NCI-H1930 (cell line): ENCODE results near the gene MYBPH.

Experiments
- DNase-seq, 2 experiments: peaks; one replicate each; lab custom pipeline; 2025; lab: John Stamatoyannopoulos, UW

Gene MYBPH

DNA sequence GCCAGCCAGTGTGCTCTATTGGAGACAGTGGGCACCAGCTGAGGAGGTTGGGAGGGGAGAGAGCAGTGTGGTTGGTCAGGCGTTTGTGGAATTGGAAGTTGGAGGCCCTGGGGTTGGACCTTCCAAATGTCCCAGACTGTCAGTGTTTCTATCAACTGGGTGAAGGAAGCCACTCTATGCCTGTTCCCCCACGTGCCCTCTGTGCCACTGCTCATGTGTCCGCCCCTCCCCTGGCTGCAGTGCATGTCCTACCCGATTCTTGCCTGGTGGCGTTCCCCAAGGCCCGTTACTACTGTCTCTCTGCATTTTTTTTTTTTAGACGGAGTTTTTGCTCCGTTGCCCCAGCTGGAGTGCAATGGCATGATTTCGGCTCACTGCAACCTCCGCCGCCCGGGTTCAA lies 27.0 kb downstream of the MYBPH start:
- no peak for DNase-seq

DNA sequence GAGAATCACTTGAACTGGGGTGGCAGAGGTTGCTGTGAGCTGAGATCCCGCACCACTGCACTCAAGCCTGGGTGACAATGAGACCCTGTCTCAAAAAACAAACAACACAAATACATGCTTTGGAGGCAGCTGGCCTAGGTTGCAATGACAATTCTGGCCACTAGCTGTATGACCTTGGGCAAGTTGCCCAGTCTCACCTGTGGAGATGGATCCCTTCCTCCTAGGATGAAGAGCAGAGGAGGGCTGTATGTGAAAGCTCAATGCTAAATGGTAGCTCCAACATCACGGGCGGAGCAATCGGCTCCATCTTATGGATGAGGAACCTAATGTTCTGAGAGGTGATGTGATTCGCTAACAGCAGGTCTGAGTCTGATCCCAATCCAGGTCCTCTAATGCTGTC lies 27.5 kb downstream of the MYBPH start:
- no peak for DNase-seq

DNA sequence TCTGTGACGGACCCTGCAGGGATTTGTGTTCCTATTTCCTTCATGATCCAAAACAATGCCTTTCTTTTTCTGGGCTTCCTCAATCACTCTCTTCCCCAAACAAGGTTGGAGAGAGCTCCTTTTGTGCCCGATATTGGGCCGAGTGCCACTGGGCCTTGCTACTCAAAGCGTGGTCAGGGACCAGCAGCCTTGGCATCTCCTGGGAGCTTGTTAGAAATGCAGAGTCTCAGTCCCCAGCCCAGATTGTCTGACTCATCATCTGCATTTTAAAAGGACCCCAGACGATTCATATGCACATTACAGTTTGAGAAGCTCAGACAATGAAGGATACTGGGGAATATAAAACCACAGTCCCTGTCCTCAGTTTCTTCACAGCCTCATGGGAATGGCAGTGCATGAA lies 28.2 kb downstream of the MYBPH start:
- no peak for DNase-seq

DNA sequence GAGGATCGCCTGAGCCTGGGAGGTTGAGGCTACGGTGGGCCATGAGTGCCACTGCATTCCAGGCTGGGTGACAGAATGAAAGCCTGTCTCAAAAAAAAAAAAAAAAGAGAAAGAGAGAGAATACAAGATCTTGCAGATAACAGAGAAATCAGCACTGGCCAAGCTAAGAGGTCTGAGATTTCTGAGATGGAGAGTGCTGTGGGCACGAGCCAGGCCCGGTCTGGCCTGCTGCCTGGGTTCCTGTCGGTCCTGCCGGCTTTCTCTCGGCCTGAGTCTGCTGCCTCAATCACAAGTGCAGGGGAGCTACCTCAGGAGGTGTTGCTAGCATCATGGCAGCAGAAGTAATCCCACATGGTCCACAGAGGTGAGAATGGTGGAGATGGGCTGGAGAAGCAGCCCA lies 29.1 kb downstream of the MYBPH start:
- no peak for DNase-seq

DNA sequence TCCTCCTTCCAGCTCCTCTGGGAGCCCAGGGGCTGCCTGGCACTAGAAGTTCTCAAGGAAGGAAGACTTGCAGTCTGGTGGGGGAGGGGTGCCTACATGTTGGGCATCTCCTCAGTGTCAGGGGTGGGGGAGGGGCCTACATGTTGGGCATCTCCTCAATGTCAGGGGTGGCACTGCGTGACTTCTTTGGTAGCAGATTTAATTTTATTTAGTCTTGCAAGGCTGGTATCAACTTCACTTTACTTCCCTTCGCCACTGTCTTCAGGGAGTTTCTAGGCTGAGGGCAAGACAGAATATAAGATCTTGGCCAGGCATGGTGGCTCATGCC lies 29.6 kb downstream of the MYBPH start:
- no peak for DNase-seq

DNA sequence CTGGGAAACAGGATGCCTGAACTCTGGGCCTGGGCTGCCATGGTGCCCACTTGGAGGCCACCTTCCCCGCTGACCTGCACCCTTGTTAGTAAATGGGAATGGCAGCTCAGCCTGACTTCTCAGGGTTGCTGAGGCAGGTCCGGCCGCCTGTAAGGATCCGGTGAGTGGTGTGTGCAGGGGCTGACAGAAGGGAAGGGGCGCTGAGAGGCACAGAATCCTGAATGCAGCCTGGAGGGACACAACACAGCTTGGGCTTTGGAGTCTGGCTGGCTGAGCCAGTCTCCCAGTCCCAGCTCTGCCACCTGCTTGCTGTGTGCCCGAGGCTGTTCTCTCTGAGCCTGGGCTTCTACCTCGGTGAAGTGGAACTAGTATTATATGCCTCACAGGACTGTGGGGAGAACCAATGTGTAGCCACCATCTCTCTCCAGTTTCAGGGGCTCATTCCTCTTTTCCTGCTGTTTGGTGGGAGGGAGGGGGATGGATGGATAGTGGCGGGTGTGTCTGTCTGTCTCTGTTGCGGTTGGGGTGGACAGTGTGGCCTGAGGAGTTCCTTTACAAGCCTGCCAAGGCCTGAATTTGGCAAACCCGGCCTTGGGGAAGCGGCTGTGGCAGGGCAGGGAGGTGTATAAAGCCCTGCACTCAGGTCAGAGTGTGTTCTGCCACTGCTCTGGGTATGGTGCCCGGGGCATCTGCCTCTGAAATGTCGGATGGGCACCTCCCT lies 30.1 kb downstream of the MYBPH start:
- DNase-seq = no peak

DNA sequence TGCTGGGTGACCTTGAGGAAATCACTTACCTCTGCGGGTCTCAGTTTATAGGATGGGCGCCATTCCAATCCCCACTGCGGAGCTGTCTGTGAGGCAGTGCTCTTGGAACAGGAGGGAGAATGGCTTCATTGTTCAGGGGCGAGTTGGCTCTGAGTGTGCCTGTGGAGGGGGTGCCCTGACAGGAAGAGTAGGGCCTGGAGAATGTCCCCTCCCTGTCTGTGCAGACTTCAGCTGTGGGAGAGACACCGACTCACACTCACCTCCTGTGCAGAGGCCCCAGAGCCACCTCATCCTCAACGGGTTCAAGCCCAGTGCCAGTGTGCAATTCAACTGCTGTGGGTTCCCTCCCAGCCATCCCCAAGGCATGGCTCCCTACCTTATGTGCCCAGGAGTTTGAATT lies 31.0 kb downstream of the MYBPH start:
- DNase-seq = no peak

DNA sequence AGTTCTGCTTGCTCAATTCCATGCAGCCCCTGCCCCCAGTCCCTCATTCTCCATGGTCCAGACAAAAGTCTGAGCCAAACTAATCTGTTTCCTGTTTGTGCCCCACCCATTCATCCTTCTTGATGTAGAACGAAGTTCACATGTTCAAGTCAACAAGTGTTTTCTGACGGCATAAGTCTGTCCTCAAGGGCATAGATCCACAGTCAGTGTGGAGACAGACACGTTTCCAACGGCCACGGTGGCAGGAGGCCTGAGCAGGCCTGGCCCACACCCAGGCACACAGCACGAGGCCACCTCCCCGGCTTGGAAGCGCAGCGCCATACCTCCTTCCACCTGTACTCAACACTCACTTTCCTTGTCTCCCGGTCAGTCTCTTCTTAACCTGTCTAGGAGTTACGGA lies 32.0 kb downstream of the MYBPH start:
- DNase-seq = no peak

DNA sequence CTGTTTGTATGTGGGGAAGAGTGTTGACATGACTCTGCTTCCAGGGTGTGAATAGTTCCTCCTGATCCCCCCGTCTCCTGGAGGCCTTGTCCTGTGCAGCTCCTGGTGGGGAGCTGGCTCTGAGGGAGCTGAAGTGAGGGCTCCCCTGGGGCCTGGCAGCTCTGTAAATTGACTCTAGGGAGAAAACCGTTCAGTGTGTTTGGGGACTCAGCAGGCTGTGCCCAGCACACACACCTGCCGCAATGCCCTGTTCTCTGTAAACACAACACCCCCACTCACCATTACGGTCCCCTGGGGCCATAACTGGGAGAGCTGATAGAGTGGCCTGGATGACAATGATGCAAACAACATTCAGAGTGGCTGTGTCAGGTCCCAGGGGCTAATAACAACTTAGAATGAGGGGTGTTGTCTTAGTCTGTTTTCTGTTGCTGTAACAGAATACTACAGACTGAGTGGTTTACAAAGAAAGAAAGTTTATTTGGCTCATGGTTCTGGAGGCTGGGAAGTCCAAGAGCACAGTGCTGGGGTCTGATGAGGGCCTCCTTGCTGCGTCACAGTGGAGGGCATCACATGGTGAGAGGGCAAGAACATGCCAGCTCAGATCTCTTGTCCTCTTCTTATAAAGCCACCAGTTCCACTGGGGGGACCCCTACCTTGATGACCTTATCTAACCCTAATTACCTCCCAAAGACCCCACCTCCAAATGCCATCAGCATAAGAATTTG lies 32.8 kb downstream of the MYBPH start:
- no peak for DNase-seq

DNA sequence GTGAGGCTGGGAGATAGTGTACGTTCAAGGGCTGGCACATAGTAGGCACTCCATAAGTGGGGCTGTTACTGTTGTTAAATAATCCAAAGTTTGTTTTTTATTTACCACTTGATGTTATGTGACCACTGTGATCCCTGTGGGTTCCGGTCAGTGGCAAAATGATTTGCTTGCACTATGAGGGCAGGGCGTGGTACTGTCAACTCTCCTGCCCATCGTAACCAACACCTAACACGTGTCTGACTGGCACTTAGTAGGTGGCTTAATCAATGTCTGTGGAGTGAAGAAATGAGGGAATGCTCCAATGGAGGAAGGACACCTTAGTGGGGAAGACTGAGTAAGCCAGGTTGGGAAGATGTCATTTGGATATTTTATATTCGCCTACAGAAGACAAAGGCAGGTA lies 33.5 kb downstream of the MYBPH start:
- DNase-seq = no peak

DNA sequence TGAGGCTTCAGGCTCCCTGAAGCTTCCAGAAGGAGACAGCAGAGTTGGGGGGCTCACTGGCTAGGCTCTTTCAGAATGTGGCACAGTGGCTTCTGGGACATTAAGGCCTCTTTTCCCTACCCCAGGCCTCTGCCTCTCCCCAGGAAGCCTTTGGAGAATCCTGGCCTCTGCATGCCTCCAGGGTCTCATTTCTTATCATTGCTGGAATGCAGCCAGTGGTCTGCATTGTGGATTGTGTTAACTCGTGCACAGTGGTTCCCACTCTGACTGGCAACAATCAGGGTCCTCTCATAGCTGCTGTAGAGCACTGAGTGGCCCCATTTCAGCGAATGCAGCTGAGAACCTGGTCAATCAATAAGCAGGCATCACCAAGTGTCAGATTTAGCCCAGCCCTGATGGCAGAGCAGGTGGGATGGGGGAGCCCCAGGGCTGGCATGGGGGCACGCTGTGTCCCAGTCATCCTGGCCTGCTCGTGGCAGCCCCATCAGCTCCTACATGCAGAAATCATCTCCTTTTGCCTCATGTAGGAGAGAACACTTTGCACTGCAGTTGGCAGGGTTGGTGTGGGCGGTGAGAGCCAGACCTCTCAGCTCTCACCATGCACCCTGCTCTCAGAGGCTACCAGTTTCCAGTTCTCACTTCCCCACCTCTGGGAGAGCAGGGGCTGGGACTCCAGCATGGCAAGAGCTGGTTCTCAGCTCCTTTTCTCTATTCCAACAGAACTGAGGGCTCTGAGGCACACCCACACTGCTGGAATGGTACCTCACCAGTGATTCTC lies 34.7 kb downstream of the MYBPH start:
- no peak for DNase-seq

DNA sequence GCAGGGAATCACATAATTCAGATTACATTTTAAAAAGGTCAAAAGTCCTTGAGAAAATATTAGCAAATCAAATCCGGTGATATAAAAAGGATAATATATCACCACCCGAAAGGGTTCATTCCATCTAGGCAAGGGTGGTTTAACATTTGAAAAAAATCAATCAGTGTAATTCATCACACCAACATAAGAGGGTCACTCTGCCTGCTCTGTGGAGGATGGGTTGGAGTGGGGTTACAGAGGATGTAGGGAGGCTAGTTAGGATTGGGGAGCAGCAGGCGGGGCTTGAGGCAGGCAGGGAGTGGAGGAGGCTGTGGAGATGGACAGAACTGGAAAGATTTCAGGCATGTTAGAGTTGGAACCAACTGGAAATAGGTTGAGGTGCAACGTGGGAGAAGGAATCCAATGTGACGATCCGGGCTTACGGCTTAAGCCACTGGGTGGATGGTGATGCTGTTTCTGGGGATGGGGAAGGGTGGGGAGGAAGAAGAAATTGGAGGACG lies 35.6 kb downstream of the MYBPH start:
- DNase-seq = no peak

DNA sequence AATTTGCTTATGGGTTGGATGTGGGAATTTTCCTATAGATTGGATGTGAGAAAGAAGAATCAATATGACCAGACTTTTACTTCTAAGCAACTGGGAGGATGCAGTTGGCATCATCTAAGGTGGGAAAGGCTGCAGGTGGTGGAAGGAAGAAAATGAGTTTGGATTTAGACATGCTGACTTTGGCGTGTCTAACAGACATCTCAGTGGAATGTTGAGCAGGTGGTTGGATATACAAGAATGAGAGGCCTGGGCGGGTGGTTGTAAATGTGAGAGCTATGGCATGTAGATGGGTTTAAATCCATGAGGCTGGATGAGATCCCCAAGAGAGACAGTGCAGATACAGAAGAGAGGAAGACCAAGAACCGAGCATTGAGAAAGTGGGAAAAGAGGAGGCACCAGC lies 37.6 kb downstream of the MYBPH start:
- DNase-seq = no peak

DNA sequence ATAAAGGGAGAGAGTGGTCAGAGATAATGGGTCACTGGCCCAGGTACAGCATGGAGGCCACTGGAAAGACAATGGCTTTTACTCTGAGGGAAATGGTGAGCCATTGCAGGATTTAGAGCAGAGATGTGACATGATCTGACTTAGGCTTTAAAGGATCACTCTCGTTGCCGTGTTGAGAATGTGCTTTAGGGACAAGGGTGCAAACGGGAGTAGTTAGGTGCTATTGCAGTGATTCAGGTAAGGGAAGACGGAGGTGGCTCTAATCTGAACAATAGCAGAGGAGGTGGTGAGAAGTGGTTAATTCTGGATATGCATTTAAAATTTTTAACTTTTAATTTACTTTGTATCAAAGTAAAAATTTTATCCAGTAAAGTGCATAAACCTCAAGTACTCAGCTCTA lies 38.3 kb downstream of the MYBPH start:
- no peak for DNase-seq

DNA sequence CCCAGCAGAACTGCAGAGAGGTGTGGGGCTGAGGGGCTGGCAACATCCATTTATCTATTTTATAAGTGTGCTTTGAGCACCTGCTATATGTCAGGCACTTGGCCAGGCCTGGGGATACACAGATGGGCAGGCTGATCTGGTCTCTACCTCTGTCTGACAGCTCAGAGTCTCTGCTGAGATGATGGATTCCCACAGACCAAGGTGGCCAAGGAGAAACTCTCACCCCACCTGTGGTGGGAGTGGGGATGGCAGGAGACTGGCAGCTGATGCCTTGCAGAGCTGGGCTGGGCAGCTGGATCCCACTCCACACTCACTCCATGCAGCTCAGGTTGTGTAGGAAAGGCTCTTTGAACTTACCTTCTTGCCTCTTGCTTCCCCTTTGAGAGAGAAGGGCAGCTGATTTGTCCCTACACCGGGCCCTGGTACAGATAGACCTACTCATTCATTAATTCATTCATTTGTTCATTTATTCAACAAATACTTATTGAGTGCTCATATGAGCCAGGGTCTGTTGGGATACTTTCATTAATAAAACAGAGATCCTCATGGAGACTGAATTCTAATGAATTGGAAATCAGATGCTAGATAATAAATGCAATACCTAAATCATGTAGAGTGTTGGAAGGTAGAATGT lies 39.1 kb downstream of the MYBPH start:
- DNase-seq = no peak

DNA sequence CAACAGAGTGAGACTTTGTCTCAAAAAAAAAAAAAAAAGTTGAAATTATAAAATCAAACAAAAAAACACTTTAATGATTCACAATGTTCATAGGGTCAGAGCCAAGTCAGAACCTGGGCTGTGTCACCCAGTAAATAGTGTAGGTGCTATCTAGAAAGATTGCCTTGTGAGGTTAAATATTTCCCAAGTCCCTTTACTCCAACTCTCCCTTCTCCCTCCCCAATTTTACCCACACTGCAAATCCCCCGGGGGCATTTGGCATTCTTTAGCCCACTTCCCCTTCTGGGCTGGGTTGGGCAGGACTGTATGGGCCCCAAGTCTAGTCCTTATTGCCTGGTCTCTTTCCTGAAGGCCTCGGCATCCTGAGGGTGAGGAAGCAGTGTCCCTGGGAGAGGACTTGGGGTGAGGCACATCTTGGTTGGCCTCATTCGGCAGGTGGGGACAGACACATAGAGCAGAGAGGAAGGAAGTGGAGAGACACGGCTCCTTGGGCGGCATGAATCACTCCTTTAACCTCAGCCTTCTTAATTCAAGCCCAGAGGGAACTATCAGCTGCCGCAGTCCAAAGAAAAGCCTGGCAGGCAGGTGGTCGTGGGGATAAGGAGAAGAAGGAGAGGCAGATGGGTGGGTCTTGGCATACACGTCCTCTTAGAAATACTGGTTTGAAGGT lies 39.9 kb downstream of the MYBPH start:
- DNase-seq = no peak

DNA sequence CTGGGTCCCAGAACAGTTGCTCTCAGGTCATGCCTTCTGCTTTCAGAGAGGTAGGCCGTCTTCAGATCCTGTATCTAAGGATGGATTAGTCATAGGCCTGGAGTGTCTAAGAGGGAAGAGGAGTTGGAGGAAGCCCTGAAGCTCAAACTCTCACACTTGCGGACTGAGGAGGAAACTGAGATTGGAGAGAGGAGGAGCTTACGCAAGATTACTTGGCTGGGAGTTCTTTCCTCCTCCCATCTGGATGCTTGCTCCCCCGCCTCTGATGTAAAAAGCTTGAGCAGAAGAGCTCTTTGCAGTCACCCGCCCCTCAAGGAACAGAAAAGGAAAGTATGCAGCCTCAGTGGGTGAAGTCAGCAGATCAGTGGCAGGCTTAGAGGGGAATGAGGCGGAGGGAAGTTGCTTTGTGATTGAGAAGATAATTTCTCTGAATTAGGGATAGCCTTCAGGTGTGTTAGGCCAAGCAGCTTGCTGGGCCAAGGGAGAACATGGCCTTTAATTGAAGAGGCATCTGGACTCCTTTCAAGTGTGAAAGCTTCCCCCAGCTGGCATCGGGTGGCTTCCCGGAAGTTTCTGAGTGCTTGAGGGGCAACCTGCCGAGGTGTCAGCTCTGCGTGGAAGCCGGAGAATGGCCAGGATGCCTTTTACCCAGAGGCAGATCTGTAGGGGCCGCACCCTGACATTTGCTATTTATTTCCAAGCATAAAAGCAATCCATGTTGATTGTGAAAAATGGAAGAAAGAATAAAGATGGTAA lies 41.5 kb downstream of the MYBPH start:
- no peak for DNase-seq

DNA sequence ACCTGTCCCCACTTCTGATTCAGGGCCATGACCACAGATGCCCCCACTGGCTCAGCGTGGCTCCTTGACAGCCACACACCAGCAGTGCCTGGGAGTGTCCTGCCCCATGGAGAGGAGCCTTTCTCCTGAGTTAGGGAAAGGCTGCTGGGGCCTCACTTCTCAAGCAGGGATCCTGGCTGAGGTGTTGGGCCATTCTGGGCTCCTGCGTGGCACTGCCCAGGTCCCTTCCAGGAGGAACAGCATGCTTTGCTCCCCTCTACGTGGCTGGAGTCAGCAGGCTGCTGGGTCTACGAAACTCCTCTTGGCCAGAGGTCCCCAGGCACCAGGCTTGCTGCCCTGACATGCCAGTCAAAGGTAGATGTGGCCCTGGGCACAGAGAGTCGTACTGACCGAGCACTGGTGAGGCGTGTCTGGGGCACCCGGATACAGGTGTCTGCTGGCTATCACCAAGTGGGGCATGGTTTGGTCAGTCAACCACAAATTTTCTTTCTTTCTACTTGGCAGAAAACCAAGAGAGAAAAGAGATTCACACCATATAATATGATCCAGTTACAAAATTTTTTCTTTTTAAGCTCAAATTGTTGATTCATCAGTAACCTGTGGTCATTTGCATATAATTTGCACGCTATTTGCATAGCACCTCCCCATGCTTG lies 44.0 kb downstream of the MYBPH start:
- no peak for DNase-seq

DNA sequence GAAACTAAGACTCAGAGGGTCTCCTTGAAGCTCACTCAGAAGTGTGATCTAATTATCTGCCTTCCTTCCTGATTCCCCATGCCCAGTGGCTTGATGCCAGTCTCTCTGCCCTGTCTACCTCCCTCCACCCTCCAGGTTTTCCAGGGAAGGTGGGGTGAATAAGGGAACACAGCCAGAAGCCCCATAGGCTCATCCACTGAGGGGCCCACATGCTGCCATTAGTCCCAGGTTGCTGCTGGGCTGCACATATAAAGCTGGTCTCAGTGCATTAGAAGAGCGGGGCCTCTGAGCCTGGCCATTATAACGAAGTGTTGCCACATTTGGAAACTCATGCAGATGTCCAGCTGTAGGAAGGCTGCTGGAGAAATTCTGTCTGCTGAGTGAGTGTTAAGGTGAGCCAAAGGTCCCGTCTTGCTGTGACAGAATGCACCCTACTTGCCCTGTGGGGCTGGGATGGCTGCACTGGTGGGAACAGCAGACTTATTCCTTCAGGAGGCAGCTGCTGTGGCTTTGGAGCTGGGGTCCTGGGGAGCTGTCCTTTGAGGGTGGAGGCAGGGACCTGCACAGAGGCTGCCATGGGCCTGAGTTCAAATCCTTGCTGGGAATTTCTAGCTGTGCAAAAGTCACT lies 45.2 kb downstream of the MYBPH start:
- no peak for DNase-seq

DNA sequence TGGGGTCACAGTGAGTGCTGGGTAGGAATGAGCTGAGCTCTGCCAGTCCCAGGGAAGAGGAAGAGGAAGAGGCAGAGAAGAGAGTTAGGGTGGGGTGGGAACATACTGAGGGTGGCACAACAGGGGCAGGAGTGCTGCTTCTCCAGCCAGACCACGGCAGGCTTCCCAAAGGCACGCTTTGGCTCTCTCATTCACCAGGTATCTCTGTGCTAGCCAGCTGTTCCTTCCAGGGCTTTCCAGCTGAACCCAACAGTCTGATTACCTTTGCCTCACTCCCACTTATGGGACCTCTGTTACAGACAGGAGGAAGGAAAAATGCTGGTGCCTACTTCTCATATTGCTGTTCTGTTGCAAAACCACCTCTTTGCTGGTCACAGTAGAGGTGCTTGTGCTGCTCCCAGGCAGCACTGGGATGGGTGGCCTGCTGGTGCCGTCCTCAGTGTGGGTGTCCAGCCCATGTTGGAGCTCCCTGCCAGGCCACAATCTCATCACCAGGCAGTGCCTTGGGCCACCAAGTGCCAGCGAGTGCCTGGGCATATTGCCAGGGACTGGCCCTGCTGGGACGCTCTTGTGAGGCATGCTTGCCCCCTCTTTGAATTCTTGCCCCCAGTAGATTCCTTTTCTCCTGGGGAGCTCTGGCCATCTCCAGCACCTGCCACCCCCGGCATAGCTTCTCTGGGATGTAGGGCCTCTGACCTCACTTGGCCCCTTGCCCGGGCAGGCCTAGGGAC lies 46.0 kb downstream of the MYBPH start:
- DNase-seq = no peak
